CD4-positive, alpha-beta T cell (primary cell): ENCODE measurements around the gene BAG3. TPM values are rescaled to one million over a fixed set of nuclear protein-coding genes. Genes with fewer than 3 reads are reported as not detected.

Experiments
- ATAC-seq: fragments of 200-7000 bp; cut with Tn5 transposase; one replicate; pipeline ENCODE4 v1.10.0; 2022; ENCODE audit warnings: mild to moderate bottlenecking; ENCODE audit not compliant: poor library complexity
- CTCF ChIA-PET: fragments of 350-600 bp; sonication (Branson Sonifier 250); formaldehyde crosslinking; loops from one replicate; lab custom pipeline; 2021; ENCODE audit warnings: antibody characterized with exemption, inconsistent platforms; lab: Charles Lee
- POLR2A ChIA-PET: fragments of 350-600 bp; sonication (Branson Sonifier 250); formaldehyde crosslinking; loops from one replicate; lab custom pipeline; 2021; ENCODE audit warnings: antibody characterized with exemption, inconsistent platforms; lab: Charles Lee
- DNase-seq, 14 experiments: peaks; one replicate each; pipeline ENCODE4 v3.0.0-alpha.2; 2013 to 2020; ENCODE audit warnings: mixed read lengths in 2 of 14
- H3K27ac ChIP-seq, 2 donors: one replicate each; pipeline versions ENCODE4 v1.5.1 to v1.7.0; 2013; ENCODE audit warnings: low read length in 2 of 2, low read depth in 1 of 2, mild to moderate bottlenecking in 1 of 2
- H3K27me3 ChIP-seq, 2 experiments: 1 replicate in 1 of 2; 2 replicates in 1 of 2; pipeline versions ENCODE4 v1.6.1 to v1.7.0; 2013; ENCODE audit warnings: low read length in 2 of 2, control low read depth in 1 of 2, mild to moderate bottlenecking in 1 of 2, moderate library complexity in 1 of 2; ENCODE audit not compliant: insufficient read depth in 2 of 2, control insufficient read depth in 1 of 2
- H3K36me3 ChIP-seq: one replicate; pipeline ENCODE4 v1.6.1; 2013; ENCODE audit warnings: low read length, control low read depth; ENCODE audit not compliant: insufficient read depth
- H3K4me1 ChIP-seq: one replicate; pipeline ENCODE4 v1.6.1; 2013; ENCODE audit warnings: low read length, control low read depth; ENCODE audit not compliant: insufficient read depth
- H3K4me3 ChIP-seq: one replicate; pipeline ENCODE4 v1.5.1; 2013; ENCODE audit warnings: mild to moderate bottlenecking, low read length, moderate library complexity
- H3K9me3 ChIP-seq, 2 experiments: 1 replicate in 1 of 2; 2 replicates in 1 of 2; pipeline versions ENCODE4 v1.6.1 to v1.7.0; 2013; ENCODE audit warnings: low read length in 2 of 2, mild to moderate bottlenecking in 2 of 2, control low read depth in 1 of 2, moderate library complexity in 1 of 2; ENCODE audit not compliant: control insufficient read depth in 1 of 2, insufficient read depth in 1 of 2
- H3K27ac Mint-ChIP-seq: one replicate; pipeline ENCODE4 v1.8.0; 2020; ENCODE audit warnings: mixed read lengths
- H3K27me3 Mint-ChIP-seq: one replicate; pipeline ENCODE4 v1.8.0; 2021; ENCODE audit warnings: mixed read lengths
- H3K36me3 Mint-ChIP-seq: one replicate; pipeline ENCODE4 v1.8.0; 2021; ENCODE audit warnings: low read depth, mixed read lengths
- H3K4me1 Mint-ChIP-seq: one replicate; pipeline ENCODE4 v1.8.0; 2021; ENCODE audit warnings: low read depth, mixed read lengths
- H3K4me3 Mint-ChIP-seq: one replicate; pipeline ENCODE4 v1.8.0; 2020; ENCODE audit warnings: mild to moderate bottlenecking, mixed read lengths
- H3K9me3 Mint-ChIP-seq: one replicate; pipeline ENCODE4 v1.8.0; 2020; ENCODE audit warnings: mixed read lengths
- CTCF ChIP-seq: fragments of 200-600 bp; IDR thresholded peaks from one replicate; pipeline ENCODE4 v1.8.0; 2022; ENCODE audit warnings: antibody characterized with exemption, mild to moderate bottlenecking
- intact Hi-C, 2 experiments: fragments of 100-400 bp; cut with DNase I in 1 of 2; cut with micrococcal nuclease in 1 of 2; formaldehyde crosslinking; loops; one replicate each; pipeline versions ENCODE4 v1.15.1 to v1.9.0; 2023 to 2025; cut with DNase I, micrococcal nuclease
- total RNA-seq, 174 experiments: library from RNA in 2 of 174; stranded (reverse) in 2 of 174; gene quantifications; one replicate each; pipeline ENCODE4 v1.2.3 and lab custom pipeline; 2021 to 2026

BAG3 gene
- total RNA-seq, 2 experiments from 2014 or later: 65.1 to 65.8 TPM

- POLR2A ChIA-PET: no interaction called here
- H3K27ac ChIP-seq: no peak overlapping the region
- Mint-ChIP-seq H3K36me3 (no peaks in the 10 kb centered on the region), H3K9me3 (no peaks in the 10 kb centered on the region), H3K4me3 (no peak overlapping the region), H3K4me1 (no peaks in the 10 kb centered on the region), H3K27ac (no peak overlapping the region), H3K27me3 (no peaks in the 10 kb centered on the region)
- CTCF ChIA-PET: no interaction called here
- no peaks in the 10 kb centered on the region for H3K27me3 ChIP-seq
- intact Hi-C loops: no loop called here
- no peaks in the 10 kb centered on the region for H3K9me3 ChIP-seq
- ATAC-seq (no peak), DNase-seq (no peak)
- peaks cover 2% of the 10 kb centered on the region for H3K4me1 ChIP-seq
- H3K36me3 ChIP-seq: no peaks in the 10 kb centered on the region
- no peak for TF ChIP-seq CTCF
- no peak overlapping the region for H3K4me3 ChIP-seq
Observed at GRCh38 chr10:119613741-119614140, 37.4 kb upstream of the BAG3 start.

- no peak for DNase-seq
- TF ChIP-seq CTCF: no peak
- Histone ChIP-seq H3K4me3 (no peak overlapping the region), H3K9me3 (no peaks in the 10 kb centered on the region), H3K4me1 (no peaks in the 10 kb centered on the region), H3K27ac (no peak overlapping the region), H3K36me3 (no peaks in the 10 kb centered on the region), H3K27me3 (no peaks in the 10 kb centered on the region)
- no peaks in the 10 kb centered on the region for H3K36me3 Mint-ChIP-seq
- no peaks in the 10 kb centered on the region for H3K4me1 Mint-ChIP-seq
- ATAC-seq: no peak
- no peaks in the 10 kb centered on the region for H3K9me3 Mint-ChIP-seq
- ChIA-PET POLR2A (no interaction called here), CTCF (no interaction called here)
- H3K27ac Mint-ChIP-seq: no peak overlapping the region
- H3K4me3 Mint-ChIP-seq: no peak overlapping the region
- intact Hi-C loops: no loop called here
- no peaks in the 10 kb centered on the region for H3K27me3 Mint-ChIP-seq
Observed at GRCh38 chr10:119614686-119615085, 36.5 kb upstream of the BAG3 start.

- Mint-ChIP-seq H3K27ac (no peak overlapping the region), H3K9me3 (no peaks in the 10 kb centered on the region), H3K36me3 (no peaks in the 10 kb centered on the region), H3K4me1 (no peaks in the 10 kb centered on the region), H3K27me3 (no peaks in the 10 kb centered on the region), H3K4me3 (no peak overlapping the region)
- H3K27me3 ChIP-seq: no peaks in the 10 kb centered on the region
- POLR2A ChIA-PET: no interaction called here
- intact Hi-C loops: no loop called here
- H3K4me1 ChIP-seq: no peaks in the 10 kb centered on the region
- H3K36me3 ChIP-seq: no peaks in the 10 kb centered on the region
- no peak for TF ChIP-seq CTCF
- H3K9me3 ChIP-seq: no peaks in the 10 kb centered on the region
- H3K4me3 ChIP-seq: no peak overlapping the region
- no peak overlapping the region for H3K27ac ChIP-seq
- ATAC-seq: no peak
- DNase-seq: peak in 8 of 14 experiments; percentile 4 to 32 (median 16)
- CTCF ChIA-PET: no interaction called here
Observed at GRCh38 chr10:119616882-119617570, 34.2 kb upstream of the BAG3 start.
